Measurements from ENCODE around the gene SLC38A8. TPM values are rescaled to one million over a fixed set of nuclear protein-coding genes. Genes with fewer than 3 reads are reported as not detected.

The SLC38A8 gene
- total RNA-seq, result not detected in 2 replicates

DNA sequence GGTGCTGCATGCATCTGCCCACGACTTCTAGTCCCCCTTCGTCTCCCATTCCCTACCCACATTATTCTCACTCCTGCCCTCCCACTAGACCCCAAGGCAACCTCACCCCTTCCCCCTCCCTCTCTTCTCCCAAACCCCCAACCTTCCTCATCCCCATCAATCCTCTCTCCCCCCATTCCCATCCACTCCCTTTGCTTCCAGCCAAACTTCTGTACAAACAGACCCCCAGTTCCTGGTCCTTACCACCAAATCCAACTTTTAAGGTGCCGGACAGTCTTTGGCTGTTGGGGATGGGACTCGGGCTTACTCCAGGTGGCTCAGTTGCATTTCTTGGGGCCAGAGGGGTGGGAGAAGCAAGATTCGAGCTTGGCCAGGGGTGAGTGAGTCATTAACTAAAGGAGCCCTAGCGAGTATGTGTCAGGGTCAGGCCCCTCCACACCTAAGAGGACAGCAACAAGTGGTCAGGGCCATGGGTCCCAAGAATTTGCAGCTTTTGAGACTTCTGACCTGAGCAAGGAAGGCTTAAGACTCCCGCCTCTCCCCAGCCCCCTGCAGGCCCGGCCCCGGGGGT lies at the start of gene SLC38A8:
Gene SLC38A8, minus strand, starts transcription at position 488 of the 571 bp plus-strand sequence. CDS start 638 bp downstream, outside the sequence.

DNA sequence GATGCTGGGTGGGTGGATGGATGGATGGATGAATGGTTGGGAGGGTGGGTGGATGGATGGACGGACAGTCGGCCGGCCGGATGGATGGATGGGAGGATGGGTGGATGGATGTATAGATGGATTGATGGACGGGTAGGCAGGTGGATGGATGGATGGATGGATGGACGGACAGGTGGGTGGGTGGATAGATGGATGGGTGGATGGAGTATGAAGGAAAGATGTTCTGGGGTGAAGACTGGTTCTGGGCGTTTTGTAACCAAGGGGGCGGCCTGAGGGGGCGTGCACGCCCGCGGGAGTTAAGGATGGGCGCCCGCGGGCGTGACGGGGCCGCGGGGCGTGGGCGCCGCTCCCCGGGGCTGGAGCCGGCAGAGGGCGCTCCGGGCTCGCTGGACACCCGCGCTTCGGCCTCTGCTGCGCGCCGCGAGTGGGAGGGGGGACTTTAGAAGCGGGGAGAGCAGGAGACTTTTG lies 74.7 kb downstream of the SLC38A8 start, which contains the start of gene NECAB2:
Gene NECAB2, plus strand, starts transcription at position 407 of the 468 bp plus-strand sequence. CDS start 405 bp downstream, outside the sequence.

Small RNAs within 50 kb of the gene (small RNA-seq; reads per million reads assigned to genes)
- not detected for gene RNA5SP432

Other genes starting within 250 kb of the SLC38A8 start
- 14.9 and 23.0 TPM in 2 replicates for gene HSBP1, start 234.8 kb downstream of the SLC38A8 start, total RNA-seq
- gene MLYCD, start 143.7 kb downstream of the SLC38A8 start, total RNA-seq, result 3.6 and 4.9 TPM in 2 replicates
- gene OSGIN1, start 89.6 kb downstream of the SLC38A8 start, total RNA-seq, result 2.8 and 3.9 TPM in 2 replicates
- gene NECAB2, start 74.6 kb downstream of the SLC38A8 start, total RNA-seq, result under 0.01 and 0.12 TPM in 2 replicates
- 127 and 153 TPM in 2 replicates for gene MBTPS1, start 74.1 kb upstream of the SLC38A8 start, total RNA-seq
- gene HSDL1, start 102.4 kb upstream of the SLC38A8 start, total RNA-seq, result 13.6 and 16.7 TPM in 2 replicates
- gene DNAAF1, start 102.5 kb upstream of the SLC38A8 start, total RNA-seq, result 0.49 TPM in 1 of 2 replicates, not detected in the other
- 26.8 and 40.2 TPM in 2 replicates for gene TAF1C, start 144.3 kb upstream of the SLC38A8 start, total RNA-seq
- gene ADAD2, start 148.4 kb upstream of the SLC38A8 start, total RNA-seq, result not detected in 2 replicates
- gene KCNG4, start 197.2 kb upstream of the SLC38A8 start, total RNA-seq, result not detected in 2 replicates

Measured in hair follicle dermal papilla cell (primary cell).